ENCODE data around the gene MYH3.
A peak's percentile ranks its signal among the peaks of the same experiment; 100 is the strongest.

The MYH3 gene

GRCh38 chr17:10648956-10649355 lies 8.2 kb downstream of the MYH3 start:
- no peak for DNase-seq (ENCODE audit: low spot score)

GRCh38 chr17:10648381-10648780 lies 8.7 kb downstream of the MYH3 start:
- DNase-seq (ENCODE audit: low spot score) = no peak

DNA sequence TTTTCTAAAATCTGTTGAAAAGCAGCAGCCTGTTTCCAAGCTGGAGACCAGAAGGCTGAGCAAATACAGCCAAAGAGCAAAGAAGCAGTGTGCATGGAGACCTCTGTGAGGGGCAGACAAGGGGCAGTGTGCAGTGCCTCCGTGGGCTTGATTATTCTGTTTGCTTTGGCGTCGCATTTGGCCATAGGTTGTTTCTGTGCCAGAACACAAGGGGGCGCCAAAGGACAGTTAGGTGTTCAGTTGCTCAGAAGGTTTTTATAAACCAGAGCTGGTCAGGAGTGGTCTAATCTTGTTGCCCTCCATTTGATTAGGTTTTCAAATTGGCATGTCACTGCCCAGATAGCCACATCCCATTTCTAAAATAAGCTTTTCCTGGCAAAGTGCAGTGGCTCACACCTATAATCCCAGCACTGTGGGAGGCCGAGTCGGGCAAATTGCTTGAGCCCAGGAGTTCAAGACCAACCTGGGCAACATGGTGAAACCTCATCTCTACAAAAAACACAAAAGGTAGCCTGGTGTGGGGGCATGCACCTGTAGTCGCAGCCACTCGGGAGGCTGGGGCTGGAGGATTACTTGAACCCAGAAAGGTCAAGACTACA lies 10.6 kb downstream of the MYH3 start:
- no peak for DNase-seq (ENCODE audit: low spot score)

DNA sequence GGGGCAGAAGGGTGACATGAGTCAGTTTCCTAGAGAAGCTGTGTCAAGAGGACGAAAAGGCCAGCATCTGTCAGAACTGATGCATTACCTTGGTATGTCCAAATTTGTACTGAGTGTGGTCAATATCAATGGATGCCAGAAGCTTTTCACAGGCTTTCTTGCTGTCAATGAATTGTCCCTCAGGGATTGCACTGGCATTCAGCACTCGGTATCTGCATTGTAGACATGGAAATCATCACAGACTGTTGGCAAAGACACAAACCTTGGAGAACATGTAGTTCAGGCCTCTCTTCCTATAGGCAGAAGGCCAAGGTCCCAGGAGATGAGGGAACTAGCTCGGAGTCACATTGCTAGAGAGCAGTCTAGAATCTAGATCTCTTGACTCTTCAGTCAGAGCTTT lies 16.6 kb downstream of the MYH3 start:
- DNase-seq (ENCODE audit: low spot score) = no peak

GRCh38 chr17:10638151-10638550 lies 19.0 kb downstream of the MYH3 start:
- DNase-seq (ENCODE audit: low spot score) = no peak

GRCh38 chr17:10635290-10635689 lies 21.8 kb downstream of the MYH3 start:
- DNase-seq (ENCODE audit: low spot score) = no peak

DNA sequence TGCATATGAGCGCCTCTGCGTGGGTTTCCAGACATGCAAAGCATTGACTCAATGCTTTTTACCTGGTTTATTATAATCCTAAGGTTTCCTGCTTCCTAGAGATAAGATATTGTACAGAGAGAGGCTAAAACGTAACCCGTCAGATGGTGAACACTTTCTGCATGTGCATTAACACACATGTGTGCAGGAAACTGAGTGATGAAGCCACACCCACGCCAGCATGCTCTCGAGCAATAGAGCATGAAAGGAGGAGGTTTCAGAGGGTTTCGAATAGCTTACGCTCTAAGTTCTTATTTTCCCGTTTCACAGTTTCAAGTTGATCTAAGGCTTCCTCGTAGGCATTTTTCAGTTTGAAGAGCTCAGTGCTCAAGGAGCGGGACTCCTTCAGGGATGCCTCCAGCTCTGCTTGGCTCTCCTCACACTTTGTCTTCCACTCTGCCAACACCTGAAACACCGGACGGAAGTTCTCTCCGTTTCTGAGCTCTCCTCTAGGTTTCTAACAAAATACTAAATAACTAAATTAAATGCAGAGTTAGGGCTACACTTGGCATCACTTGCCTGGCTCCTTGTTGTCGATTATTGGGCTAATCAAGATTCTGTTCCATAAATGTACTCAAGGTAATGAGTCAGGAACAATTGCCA lies 23.2 kb downstream of the MYH3 start:
- no peak for DNase-seq (ENCODE audit: low spot score)

GRCh38 chr17:10631701-10632100 lies 25.4 kb downstream of the MYH3 start:
- DNase-seq (ENCODE audit: low spot score) = no peak

GRCh38 chr17:10631048-10631700 lies 25.9 kb downstream of the MYH3 start:
- no peak for DNase-seq (ENCODE audit: low spot score)

GRCh38 chr17:10629706-10630105 lies 27.4 kb downstream of the MYH3 start:
- no peak for DNase-seq (ENCODE audit: low spot score)

- no peak for DNase-seq (ENCODE audit: low spot score)
Measured at GRCh38 chr17:10628756-10629155, 28.4 kb downstream of the MYH3 start.

DNA sequence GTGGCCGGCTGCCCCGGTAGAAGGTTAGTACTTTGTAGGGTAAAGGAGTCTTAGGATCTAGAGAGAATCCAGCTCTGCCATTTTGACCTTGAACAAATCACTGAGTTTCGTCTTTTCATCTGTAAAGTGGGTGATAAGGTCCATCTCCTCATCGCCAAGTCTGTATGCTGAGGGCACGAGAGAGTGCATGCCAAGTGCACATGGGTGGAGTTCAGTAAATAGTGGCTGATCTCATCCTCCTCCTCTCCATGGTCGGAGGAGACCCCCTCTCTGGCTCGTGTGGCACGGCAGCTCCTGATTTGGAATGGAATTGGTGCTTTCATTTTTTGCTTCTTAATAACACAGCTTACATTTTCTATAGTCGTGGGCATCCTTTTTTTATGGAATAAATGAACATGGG lies 30.7 kb downstream of the MYH3 start:
- no peak for DNase-seq (ENCODE audit: low spot score)

- no peak for DNase-seq (ENCODE audit: low spot score)
Measured at GRCh38 chr17:10624969-10625368, 32.1 kb downstream of the MYH3 start.

DNA sequence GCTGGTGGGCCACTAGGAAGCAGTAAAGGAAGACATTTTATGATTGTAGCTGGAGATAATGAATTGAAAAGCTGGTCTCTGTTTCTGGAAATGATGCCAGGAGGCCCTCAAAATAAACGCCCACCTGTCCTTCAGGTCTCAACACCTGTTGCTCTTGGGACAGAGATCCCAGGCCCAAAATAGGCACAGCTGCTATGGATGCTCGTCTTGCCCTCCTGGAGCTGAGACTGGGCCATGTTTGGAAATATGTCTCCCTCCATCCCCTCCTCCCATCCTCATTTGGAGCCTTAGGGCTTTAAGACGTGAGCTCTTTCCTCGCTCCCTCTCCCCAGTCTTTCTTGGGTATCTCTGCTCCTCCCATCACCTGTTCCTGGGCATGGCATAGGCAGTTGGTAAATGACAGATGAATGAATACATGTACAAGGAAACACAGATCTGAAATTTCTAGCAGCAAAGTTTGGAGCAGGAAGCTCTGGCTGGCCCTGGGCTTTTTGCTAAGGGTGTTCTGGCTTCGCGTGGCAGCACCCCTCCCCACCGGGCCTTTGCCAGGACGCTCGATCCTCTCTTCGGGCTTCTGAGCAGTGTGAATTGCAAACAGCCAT lies 33.3 kb downstream of the MYH3 start:
- no peak for DNase-seq (ENCODE audit: low spot score)

GRCh38 chr17:10622617-10623485 lies 34.3 kb downstream of the MYH3 start:
- no peak for DNase-seq (ENCODE audit: low spot score)

- DNase-seq (ENCODE audit: low spot score) = no peak
Measured at GRCh38 chr17:10621397-10621796, 35.7 kb downstream of the MYH3 start.

DNA sequence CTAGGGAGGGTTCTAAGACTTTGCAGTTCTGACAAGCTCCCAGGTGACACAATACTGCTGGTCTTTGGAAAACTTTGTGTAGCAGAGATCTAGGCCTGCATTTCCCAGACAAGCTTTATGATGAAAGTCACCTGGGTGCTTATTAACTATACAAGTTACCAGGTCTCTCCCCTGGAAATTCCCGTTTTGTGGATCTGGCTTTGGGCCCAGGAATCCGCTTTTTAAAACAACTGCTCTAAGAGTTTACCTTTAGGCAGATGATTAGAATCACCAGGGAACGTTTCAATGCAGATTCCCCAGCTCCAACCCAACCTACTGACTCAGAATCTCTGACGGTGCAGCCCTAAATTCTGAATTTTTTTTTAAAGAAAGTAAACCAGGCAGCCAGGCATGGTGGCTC lies 36.3 kb downstream of the MYH3 start:
- DNase-seq (ENCODE audit: low spot score) = no peak

DNA sequence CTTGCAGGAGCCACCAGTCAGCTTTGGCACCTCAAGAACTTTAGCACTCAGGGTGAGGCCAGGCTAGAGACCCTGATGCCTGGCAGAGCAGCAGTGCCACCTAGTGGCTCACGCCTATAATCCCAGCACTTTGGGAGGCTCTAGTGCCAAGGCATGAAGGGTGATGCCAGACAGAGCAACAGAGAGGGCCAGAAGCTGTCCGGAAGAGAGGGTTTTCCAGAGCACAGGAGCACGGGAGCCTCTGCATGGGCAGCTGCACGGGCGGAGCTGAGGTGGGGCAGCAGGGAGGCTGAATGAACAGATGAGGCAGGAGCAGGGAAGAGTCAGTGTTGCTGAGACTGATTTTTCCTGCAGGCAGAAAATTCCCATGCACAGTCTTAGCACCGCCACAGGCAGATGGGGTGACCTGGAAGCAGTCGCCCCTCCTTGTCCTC lies 38.9 kb downstream of the MYH3 start:
- peak; percentile 82 for DNase-seq (ENCODE audit: low spot score)

- no peak for DNase-seq (ENCODE audit: low spot score)
Measured at GRCh38 chr17:10617120-10617505, 40.0 kb downstream of the MYH3 start.

DNA sequence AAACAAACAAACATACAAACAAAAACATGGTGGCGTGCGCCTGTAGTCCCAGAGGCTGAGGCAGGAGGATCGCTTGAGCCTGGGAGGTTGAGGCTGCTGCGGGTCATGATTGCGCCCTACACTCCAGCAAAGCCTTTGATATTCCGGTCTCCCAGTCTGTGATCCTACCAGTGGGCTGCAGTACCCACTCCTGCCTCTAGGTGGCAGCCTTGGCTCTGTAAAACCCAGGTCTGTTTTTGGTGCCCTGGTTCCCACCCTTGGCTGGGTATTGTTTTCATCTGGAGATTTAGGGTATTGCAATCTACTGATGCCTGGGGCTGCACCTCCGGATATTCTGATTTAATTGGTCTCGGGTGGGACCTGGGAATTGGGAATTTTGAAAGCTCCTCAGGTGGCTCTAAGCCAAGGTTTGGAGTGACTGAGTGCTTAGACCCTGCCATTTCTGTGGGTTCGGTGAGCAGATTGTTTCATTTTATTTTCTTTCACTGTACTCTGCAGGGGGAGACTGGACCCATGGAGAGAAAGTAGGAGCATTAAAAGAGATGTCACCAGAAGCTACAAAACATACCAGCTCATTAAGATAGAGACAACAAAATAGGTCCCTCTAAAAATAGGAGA lies 40.5 kb downstream of the MYH3 start:
- peak; percentile 78 for DNase-seq (ENCODE audit: low spot score)

DNA sequence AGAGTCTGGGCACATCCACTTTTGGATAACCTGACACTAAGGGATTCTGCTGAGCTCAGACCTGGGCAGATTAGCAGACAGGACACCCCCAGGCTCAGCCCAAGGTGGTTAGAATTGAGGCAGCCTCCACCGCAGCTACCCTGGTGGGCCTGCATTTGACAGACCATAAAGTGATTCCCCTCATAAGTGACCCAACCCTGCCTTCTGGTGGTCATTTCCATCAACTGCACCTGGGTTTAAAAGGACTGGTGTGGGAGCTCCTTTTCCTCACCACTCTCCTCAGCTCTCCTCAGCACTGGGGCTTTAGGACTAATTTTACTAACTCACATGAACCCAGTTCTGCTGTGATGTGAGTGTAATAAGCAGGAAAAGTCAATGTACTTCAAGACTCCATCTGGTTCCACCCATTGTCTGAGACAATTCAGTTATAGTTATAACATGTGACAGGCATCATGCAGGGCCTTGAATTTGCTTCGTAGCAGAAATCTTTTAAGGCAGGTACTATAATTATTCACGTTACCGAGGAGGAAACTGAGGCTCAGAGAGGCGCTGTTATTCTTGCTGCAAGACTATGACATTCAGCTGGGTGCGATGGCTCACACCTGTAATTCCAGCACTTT lies 42.5 kb downstream of the MYH3 start:
- peak; percentile 79 for DNase-seq (ENCODE audit: low spot score)

Data from left forelimb (tissue), 1 donor.